ENCODE measurements around the gene LMNTD2.

Gene LMNTD2

DNA sequence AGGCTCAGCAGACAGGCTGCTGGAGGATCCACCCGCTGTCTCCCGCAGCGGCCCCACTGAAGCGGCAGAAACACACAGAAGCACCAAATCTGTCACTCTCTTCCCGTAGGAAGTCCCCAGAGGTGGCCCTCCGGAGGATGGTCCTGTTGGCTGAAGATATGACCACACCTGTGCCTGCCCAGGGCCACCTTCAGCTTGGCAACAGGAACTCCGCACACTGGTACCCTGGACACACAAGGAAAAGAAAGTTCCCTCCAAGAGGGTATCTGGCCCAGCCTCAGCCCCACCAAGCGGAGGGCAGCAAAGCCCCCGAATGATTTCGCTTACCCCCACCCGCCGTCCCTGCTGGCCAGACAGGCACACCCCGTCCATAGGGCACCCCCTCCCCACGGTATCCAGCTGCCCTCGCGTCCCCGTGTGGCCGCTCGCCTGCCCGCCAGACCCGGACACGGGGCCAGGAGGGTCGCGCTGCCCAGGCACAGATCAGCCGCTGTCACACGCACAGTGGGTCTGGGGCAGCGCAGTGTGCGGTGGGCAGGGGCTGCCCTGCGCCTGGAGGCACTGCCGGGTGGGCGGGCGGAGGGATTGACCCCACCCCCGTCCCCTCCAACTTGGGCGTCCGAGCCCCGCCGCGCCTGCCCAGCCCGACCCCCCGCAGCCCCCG lies 7.2 kb upstream of the LMNTD2 start:
- no peak for DNase-seq

DNA sequence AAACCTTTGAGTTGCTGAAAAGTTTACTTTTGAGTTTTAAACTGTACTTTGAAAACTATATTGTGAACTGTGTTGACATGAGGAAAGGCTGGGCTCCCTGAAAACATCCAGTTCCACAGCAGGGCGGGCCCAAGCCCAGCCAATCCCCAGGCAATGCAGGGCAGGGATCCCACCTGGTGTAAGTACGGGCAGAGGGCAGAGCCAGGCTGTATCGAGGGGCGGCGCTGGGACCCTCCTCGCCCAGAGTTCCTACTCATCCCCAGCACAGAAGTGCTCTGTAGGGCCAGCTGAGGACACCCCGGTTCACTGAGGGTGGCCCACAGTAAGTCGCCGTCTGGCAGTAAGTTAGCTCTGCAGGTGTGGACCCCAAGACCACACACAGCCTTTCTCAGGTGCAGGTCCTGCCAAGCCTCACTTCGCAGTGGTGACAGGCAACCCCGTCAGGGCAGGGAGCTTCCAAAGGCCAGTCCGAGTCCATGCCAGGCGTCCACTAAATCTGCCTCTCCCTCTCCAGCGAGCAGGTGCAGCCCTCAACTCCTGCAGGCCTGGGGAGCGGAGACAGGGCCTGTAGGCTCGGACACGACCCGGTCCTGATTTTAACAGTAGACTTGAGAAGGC lies 6.6 kb upstream of the LMNTD2 start:
- no peak for DNase-seq

DNA sequence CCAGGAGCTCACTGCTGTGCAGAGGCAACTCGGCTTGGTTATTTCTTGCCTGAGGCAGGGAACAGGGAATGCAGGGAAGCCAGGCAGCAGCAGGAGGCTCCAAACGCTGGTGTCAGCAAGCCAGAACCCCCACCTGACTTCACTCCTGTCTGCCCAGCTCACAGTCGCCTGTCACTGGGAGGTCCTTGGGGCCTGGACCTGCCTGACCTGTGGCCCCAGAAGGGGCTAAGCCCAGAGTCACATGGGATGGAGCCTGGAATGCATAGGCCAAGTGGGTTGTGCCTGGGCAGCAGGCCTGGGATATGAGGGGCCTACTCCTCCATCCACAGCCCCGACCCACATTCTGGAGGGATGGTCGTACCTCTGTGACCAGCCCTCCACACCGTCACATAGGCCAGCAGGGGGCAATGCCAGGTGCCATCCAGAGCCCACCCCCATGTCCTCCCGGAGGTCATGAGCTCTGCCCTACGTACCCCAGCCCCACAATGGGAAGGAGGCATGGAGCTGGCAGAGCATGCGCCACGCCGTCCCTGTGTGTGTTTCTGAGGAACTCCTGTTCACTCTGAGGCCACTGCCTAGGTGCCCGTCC lies 5.5 kb upstream of the LMNTD2 start:
- no peak for DNase-seq

DNA sequence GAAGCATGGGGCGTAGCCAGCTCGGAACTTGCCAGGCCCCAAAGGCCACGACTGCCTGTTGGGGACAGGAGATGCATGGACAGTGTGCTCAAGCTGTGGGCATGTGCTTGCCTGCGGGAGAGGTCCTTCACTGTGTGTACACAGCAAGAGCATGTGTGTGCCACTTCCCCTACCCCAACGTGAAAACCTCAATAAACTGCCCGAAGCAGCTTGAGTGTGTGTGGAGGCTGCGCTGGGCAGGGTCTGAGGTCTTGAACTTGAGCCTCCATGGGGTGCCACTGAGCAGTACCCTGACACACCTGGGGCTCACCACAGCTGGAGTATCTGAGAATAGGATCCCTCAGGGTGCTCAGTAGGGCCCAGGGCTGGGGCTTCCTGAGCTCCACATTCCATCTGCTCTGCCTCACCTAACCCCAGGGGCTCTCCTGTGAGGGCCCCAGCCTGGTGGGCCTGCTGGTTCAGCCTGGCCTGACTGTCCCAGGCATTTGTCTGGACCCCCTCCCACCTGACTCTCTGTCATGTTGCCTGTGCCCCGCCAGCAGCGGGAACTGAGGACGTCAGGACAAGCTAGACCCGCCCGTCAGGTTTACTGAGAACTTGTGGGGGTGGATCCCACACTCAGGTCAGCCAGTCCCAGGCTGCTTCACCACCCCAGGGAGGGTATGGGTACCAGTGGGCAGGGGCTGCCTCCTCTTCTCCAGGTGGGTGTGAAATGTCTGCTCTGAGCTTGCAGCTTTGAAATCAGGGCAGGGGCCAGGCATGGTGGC lies 3.5 kb upstream of the LMNTD2 start:
- DNase-seq: no peak

DNA sequence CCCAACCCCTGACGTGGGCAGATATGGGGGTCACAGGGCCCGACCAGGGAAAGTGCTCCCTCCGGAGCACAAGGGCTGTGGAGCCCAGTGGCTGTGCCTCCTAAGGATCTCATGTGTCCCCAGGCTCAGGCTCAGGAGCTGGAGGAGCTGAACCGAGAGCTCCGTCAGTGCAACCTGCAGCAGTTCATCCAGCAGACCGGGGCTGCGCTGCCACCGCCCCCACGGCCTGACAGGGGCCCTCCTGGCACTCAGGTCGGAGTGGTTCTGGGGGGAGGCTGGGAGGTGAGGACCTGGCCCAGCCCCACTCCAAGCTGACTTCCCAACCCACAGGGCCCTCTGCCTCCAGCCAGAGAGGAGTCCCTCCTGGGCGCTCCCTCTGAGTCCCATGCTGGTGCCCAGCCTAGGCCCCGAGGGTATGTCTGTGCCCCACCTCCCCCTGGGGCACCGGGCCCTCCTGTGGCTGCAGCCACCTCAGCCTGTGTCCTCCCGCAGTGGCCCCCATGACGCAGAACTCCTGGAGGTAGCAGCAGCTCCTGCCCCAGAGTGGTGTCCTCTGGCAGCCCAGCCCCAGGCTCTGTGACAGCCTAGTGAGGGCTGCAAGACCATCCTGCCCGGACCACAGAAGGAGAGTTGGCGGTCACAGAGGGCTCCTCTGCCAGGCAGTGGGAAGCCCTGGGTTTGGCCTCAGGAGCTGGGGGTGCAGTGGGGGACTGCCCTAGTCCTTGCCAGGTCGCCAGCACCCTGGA lies 2.7 kb upstream of the LMNTD2 start:
- no peak for DNase-seq

DNA sequence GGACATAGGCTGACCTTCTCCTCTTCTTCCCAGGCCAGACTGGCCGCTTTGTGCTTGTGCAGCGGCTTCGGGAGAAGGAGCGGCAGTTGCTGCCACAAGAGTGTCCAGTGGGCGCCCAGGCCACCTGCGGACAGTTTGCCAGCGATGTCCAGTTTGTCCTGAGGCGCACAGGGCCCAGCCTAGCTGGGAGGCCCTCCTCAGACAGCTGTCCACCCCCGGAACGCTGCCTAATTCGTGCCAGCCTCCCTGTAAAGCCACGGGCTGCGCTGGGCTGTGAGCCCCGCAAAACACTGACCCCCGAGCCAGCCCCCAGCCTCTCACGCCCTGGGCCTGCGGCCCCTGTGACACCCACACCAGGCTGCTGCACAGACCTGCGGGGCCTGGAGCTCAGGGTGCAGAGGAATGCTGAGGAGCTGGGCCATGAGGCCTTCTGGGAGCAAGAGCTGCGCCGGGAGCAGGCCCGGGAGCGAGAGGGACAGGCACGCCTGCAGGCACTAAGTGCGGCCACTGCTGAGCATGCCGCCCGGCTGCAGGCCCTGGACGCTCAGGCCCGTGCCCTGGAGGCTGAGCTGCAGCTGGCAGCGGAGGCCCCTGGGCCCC lies 1.6 kb upstream of the LMNTD2 start:
- no peak for DNase-seq

DNA sequence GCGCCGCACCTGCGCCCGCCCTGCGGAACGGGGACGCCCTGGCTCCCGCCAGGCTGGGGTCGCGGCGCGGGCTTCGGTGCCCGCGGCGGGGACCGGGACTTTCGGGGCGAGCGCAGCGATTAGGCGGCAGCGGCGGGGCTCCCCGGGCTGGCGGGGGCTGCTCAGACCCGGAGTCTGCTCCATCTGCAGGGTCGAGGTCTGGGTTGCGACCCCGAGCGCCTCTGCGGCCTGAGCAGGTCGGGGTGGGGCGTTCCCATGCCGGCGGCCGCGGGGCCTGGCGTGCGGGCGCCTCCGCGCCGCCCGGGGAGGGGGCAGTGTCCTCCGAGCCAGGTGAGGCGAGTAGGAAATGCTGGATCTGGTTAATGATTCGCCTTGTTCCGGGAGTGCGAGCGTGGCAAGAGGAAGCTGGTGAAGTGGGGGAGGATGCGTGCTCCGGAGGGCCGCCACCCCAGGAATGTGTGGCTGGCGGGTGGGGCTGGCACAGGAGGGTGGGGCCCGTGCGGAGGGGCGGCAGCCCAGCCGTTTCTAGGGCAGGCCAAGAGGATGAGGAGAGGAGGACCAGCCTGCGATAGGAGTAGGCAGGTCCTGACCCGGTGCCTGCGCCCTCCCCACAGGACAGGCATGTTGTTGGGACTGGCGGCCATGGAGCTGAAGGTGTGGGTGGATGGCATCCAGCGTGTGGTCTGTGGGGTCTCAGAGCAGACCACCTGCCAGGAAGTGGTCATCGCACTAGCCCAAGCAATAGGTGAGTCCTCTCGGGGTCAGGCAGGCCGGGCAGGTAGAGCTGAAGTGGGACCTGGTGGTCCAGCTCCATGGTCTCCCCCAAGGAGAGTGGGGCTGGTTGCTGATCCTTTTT lies 838 bp upstream of the LMNTD2 start:
- DNase-seq: no peak

DNA sequence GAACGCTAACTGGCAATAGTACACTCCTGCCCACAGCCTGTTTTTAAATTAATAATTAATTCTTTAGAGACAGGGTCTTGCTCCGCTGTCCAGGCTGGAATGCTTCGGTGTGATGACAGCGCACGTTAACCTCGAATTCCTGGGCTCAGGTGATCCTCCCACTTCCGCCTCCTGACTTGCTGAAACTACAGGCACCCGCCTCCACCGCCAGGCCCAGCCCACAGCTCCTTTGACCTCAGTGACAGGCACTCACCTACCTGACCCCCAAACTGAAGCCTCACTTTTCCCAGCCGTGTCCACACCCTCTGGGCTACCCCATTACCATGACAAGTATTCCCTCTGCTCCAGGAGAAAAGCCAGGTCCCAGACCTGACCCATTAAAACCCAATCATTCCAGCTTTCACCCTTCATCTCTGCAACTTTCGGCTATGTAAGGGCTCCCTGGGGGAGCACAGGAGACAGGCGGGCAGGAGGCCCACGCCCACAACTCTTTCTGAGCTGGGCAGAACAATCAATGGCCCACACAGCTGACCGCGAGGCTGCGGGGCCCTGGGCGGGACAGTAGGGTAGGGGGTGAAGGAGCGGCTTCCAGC lies 730 bp downstream of the LMNTD2 start:
- no peak for DNase-seq

DNA sequence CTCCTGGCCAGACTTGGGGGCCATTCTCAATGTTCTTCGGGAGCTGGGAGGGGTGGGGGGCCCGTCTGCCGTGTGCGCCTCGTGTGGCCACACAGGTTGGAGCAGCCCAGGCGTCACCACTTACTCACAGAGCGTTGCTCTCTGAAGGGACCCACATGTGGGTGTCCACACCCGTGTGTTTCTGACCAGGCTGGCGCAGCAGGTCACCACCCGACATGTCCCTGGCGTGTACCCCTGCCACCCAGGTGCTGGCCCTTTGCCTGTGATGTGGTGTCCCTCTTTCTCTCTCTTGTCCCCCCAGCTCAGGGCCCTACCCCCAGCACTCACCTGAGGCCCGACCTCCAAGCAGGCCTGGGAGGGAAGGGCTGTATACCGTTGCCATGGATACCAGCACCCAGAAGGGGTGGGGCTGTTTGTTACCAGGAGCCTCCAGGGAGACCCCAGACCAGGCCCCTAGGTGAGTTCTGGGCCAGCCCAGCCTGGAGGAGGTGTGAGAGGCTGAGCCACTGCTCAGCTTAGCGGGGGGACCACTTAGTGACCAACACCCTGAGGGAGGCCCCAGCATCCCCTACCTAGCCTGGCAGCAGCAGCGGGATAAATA lies 1.4 kb downstream of the LMNTD2 start:
- no peak for DNase-seq

DNA sequence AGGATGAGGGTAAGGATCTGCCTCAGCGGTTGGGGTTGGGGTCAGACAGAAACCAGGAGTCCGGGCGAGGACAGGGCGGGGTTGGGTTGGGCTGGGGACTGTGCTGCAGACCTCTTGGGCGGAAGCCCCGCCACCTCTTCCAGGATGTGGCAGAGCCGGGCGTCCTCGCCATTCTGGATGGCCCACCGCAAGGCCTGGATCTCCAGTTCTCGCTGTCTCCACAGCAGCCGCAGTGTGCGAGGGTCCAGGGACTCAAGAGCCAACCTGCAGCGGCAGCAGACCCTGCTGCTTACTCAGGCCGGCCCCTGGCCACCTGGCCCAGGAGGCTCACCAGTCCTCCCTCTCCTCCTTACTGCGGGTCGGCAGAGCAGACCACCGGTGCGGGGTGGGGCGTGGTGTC lies 2.0 kb downstream of the LMNTD2 start:
- no peak for DNase-seq

DNA sequence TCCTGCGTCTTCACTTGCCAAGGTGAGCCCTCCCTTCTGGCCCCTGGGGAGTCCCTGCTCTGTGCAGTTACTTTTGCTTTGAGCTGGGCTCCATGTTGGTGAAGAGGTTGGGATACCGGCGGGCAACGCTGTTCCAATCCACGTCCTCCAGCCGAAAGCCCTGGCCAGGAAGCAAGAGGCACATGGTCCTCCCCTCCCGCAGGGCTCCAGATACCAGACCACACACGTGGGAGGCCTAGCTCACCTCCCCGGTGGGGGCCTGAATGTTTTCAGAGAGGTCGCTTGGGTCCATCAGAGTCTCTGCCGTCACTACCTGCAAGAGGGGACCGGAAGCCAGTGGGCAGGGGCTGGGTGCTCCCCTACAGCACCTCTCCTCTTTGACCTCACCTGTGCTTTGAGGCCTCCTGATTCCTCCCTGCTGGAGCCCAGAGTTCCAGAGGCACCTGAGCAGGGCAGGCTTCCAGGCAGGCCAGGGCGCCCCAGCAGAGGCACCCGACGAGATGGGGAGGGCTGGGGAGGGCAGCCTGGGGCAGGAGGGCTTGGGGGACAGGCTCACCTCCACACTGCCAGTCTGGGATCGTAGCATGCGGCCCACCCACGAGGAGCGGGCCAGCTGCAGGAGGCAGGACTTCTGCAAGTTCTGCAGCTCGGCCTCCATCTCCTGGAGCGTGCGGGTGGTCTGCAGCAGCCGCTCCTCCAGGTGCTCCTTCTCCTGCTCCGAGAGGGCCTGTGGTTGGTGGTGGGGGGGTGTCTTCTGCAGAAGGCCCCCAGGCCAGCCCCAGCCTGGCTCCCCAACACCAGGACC lies 3.0 kb downstream of the LMNTD2 start:
- DNase-seq: no peak

DNA sequence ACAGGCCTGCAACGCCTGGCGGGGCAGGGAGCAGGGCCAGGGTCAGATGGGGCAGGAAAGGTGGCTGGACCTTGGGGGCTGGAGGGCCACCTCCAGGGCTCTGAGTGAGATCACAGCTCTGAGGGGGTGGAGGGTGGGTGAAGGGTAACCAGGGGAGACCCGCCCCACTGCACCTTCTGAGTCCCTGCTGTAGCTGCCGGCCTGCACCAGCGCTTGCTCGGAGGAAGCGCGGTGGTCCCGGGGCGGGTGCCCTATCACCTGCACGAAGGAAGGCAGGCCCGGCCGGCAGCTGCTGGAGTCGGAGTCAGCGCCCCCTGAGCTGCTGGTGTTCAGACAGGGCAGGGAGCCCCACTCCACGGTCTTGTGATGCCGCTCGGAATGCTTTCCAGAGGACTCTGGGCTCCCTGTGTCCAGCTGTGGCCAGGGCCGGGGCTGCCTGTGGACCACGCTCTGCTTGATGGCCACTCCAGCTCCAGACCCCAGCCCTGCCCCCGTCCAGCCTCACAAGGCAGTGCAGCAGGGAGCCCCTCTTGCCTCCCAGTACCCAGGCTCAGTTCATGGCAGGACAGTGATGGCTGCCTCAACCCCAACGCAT lies 3.8 kb downstream of the LMNTD2 start:
- no peak for DNase-seq

DNA sequence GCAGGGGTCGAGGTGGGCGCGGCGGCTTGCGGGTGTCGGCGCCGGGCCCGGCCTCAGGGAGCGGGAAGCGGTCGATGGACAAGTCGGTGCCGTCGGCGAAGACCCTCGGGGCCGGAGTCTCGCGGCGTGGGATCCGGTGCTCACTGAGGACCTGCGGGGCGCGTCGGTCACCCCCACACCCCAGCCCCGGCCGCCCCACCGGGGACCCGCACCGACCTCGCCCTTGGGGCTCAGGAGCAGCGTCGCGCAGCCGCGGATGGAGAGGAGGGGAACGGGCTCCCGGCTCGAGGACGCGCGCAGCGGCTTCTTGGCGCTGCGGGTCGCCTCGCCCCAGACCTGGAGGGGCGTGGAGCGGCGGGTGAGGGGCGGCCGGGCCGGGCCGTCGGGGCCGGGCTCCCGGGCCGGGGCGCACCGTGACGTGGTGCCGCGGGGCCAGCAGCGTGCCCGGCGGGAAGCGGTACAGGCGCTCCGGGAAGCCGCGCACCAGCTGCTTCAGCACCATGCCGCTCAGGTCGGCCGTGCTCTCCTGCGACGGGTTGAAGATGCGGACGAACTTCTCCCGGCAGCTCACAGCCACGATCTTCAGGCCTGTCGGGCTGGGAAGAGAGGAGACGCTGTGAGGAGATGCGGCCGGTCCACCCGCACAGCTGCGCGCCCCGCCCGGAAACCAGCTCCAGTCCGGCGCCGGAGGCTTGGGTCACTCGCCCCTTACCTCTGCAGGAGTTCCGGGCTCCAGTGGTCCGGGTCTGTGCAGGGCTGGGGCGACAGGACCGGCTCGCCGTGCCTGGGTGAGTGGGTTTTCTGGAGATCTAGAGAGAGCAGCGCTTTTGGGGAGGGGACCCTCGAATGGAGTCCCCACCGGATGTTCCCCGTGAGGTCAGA lies 4.5 kb downstream of the LMNTD2 start:
- DNase-seq: no peak

DNA sequence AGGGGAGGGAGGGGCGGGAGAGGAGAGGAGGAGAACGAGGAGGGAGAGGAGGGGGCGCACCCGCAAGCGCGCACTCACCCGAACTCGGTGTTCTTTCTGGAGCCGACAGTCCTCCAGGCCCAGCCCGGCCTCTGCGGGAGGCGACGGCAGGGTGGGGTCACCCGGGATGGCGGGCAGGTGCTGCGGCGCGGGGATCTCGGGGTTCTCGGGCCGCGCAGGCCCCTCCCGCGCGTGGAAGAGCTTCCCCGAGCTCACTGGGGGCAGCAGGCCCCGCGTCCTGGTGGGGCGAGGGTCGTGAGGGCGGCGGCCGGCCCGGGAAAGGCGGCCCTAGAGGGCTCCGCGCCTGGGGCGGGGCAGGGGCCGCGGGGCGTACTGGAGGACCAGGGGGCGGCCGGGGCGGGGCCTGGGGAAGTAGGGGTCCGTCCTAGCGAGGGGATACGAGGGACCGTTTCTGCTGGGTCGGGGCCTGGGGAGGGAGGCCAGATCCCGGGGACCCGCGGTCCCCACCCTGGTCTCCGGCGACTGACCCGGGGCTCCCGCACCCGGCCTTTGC lies 5.2 kb downstream of the LMNTD2 start:
- no peak for DNase-seq

DNA sequence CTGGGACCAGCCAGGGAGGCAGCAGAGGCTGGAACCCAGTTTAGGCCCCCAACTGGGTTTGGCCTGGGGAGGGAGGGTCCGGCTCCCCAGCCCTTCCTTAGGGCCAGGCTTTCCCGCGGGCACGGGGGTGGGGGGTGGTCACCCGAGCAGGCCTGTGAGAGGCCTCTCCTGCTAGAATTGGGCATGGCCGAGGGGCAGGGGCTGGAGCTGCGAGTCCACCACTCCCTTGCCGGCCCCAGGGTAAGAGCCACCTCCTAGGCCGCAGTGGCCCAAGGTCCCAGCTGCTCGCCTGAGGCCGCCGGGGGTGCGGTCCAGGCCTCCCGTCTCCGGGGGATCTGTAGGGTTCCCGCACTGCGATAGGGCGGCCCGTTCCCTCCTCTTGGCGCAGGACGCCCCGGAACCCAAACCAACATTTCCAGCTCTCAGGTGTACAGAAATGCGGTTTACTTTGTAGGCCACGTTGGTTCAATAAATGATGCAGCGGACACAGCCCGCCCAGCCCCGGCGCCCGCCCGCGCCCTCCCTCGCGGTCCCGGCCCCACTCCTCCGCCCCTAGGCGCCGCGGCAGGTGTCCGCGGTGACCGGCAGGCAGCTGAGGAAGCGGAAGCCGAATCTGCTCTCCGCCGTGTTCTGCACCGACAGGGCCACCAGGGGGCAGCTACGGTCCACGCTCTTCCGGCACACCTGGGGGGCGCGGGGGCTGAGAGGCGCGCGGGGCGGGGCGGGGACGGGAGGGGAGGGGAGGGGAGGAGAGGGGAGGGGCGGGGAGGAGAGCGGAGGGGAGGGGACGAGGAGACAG lies 5.9 kb downstream of the LMNTD2 start:
- peak; percentile 23 for DNase-seq

DNA sequence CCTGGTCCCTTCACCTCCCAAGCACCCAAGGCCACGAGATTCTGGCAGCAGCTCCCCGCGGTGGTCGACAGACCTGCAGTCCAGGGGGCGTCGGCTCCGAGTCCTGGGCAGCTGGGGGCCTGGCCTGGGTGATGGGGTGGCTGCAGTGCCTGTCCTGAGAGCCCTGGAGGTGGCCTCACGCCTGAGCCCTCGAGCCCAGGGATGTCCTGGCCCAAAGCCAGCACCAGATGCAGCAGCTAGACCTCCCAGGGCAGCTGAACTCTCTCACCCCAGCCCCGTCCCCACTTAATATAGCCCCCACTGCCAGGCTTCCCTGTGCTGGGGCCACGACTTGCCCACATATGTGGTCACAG lies 6.6 kb downstream of the LMNTD2 start:
- no peak for DNase-seq
